ENCODE results near the gene ZP3.

DNA sequence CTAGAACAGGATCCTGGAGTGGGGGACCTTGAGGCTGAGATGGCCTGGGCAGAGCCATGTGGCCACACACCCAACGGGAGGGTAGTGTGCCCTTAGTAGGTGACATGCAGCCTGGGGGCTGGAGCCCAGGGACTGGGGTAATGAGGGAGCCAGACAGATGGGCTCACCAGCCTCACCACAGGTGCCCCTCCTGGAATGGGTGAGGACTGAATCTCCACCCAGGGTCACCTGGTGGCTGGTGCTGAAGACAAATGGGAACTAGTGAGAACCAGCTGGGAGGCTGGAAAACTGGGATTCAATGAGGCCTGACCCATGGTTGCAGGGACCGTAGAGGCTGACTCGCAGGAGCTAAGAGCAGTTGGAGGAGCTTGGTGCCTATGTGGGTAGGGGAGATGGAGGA is 6.1 kb downstream of the ZP3 start:
- TF ChIP-seq, protein P1, sequence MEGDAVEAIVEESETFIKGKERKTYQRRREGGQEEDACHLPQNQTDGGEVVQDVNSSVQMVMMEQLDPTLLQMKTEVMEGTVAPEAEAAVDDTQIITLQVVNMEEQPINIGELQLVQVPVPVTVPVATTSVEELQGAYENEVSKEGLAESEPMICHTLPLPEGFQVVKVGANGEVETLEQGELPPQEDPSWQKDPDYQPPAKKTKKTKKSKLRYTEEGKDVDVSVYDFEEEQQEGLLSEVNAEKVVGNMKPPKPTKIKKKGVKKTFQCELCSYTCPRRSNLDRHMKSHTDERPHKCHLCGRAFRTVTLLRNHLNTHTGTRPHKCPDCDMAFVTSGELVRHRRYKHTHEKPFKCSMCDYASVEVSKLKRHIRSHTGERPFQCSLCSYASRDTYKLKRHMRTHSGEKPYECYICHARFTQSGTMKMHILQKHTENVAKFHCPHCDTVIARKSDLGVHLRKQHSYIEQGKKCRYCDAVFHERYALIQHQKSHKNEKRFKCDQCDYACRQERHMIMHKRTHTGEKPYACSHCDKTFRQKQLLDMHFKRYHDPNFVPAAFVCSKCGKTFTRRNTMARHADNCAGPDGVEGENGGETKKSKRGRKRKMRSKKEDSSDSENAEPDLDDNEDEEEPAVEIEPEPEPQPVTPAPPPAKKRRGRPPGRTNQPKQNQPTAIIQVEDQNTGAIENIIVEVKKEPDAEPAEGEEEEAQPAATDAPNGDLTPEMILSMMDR (IDR thresholded peaks at IDR 0.05) = no peak
- TF ChIP-seq POLR2AphosphoS5 (IDR thresholded peaks at IDR 0.05; ENCODE audit: low read depth, low read length) = no peak
- TF ChIP-seq, protein P2, sequence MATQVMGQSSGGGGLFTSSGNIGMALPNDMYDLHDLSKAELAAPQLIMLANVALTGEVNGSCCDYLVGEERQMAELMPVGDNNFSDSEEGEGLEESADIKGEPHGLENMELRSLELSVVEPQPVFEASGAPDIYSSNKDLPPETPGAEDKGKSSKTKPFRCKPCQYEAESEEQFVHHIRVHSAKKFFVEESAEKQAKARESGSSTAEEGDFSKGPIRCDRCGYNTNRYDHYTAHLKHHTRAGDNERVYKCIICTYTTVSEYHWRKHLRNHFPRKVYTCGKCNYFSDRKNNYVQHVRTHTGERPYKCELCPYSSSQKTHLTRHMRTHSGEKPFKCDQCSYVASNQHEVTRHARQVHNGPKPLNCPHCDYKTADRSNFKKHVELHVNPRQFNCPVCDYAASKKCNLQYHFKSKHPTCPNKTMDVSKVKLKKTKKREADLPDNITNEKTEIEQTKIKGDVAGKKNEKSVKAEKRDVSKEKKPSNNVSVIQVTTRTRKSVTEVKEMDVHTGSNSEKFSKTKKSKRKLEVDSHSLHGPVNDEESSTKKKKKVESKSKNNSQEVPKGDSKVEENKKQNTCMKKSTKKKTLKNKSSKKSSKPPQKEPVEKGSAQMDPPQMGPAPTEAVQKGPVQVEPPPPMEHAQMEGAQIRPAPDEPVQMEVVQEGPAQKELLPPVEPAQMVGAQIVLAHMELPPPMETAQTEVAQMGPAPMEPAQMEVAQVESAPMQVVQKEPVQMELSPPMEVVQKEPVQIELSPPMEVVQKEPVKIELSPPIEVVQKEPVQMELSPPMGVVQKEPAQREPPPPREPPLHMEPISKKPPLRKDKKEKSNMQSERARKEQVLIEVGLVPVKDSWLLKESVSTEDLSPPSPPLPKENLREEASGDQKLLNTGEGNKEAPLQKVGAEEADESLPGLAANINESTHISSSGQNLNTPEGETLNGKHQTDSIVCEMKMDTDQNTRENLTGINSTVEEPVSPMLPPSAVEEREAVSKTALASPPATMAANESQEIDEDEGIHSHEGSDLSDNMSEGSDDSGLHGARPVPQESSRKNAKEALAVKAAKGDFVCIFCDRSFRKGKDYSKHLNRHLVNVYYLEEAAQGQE (IDR thresholded peaks at IDR 0.05; ENCODE audit: insufficient read depth in 1 of 2, low read depth in 2 of 2, low read length in 1 of 2) = no peak
